OCI-LY7 (cell line): ENCODE data around the gene KANSL1.

Source experiments
- EZH2phosphoT487 ChIP-seq: fragments of 200-600 bp; sonication (generic); IDR thresholded peaks from 2 replicates; pipeline ENCODE4 v1.6.1; 2018; ENCODE audit warnings: low read depth, borderline replicate concordance, mild to moderate bottlenecking, mixed run types, antibody characterized with exemption, low read length, moderate library complexity, mixed read lengths
- TF ChIP-seq, protein P1 (sequence below): fragments of 200-600 bp; sonication (generic); conservative IDR thresholded peaks from 2 replicates; pipeline ENCODE4 v1.5.1; 2014; ENCODE audit warnings: mild to moderate bottlenecking, antibody characterized with exemption, low read length, moderate library complexity, mixed read lengths

- TF ChIP-seq, protein P1, sequence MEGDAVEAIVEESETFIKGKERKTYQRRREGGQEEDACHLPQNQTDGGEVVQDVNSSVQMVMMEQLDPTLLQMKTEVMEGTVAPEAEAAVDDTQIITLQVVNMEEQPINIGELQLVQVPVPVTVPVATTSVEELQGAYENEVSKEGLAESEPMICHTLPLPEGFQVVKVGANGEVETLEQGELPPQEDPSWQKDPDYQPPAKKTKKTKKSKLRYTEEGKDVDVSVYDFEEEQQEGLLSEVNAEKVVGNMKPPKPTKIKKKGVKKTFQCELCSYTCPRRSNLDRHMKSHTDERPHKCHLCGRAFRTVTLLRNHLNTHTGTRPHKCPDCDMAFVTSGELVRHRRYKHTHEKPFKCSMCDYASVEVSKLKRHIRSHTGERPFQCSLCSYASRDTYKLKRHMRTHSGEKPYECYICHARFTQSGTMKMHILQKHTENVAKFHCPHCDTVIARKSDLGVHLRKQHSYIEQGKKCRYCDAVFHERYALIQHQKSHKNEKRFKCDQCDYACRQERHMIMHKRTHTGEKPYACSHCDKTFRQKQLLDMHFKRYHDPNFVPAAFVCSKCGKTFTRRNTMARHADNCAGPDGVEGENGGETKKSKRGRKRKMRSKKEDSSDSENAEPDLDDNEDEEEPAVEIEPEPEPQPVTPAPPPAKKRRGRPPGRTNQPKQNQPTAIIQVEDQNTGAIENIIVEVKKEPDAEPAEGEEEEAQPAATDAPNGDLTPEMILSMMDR = no peak
- no peak for TF ChIP-seq EZH2phosphoT487
Observed at GRCh38 chr17:46120537-46120936, 72.7 kb downstream of the KANSL1 start.
